ENCODE measurements around the gene WWOX.

WWOX gene

GRCh38 chr16:78552716-78553115, 453.3 kb downstream of the WWOX start:
- in situ Hi-C loops (cut with MboI; ENCODE audit: low pct_unique_long_range_greater_than_20kb, low sequenced_read_pairs) = no loop called here

GRCh38 chr16:78553268-78554039, 454.0 kb downstream of the WWOX start:
- no peak for DNase-seq
- in situ Hi-C loops (cut with MboI; ENCODE audit: low pct_unique_long_range_greater_than_20kb, low sequenced_read_pairs) = no loop called here

More at GRCh38 chr16:78552716-78553115, 453.3 kb downstream of the WWOX start:
- DNase-seq = no peak

- DNase-seq = no peak
- in situ Hi-C loops (cut with MboI; ENCODE audit: low pct_unique_long_range_greater_than_20kb, low sequenced_read_pairs) = no loop called here
Observed at GRCh38 chr16:78556421-78556820, 457.0 kb downstream of the WWOX start.

- in situ Hi-C loops (cut with MboI; ENCODE audit: low pct_unique_long_range_greater_than_20kb, low sequenced_read_pairs) = no loop called here
- no peak for DNase-seq
Observed at GRCh38 chr16:78560997-78561396, 461.5 kb downstream of the WWOX start.

- in situ Hi-C loops (cut with MboI; ENCODE audit: low pct_unique_long_range_greater_than_20kb, low sequenced_read_pairs) = no loop called here
- DNase-seq = no peak
Observed at GRCh38 chr16:78562111-78562510, 462.7 kb downstream of the WWOX start.

- no peak for DNase-seq
- in situ Hi-C loops (cut with MboI; ENCODE audit: low pct_unique_long_range_greater_than_20kb, low sequenced_read_pairs) = no loop called here
Observed at GRCh38 chr16:78562650-78563049, 463.2 kb downstream of the WWOX start.

GRCh38 chr16:78563905-78564304, 464.5 kb downstream of the WWOX start:
- DNase-seq = peak; percentile 29
- in situ Hi-C loops (cut with MboI; ENCODE audit: low pct_unique_long_range_greater_than_20kb, low sequenced_read_pairs) = no loop called here

GRCh38 chr16:78566397-78567073, 467.1 kb downstream of the WWOX start:
- peak; percentile 53 for DNase-seq
- in situ Hi-C loops (cut with MboI; ENCODE audit: low pct_unique_long_range_greater_than_20kb, low sequenced_read_pairs) = no loop called here

GRCh38 chr16:78570399-78571141, 471.1 kb downstream of the WWOX start:
- in situ Hi-C loops (cut with MboI; ENCODE audit: low pct_unique_long_range_greater_than_20kb, low sequenced_read_pairs) = no loop called here
- no peak for DNase-seq

GRCh38 chr16:78571434-78571833, 472.0 kb downstream of the WWOX start:
- in situ Hi-C loops (cut with MboI; ENCODE audit: low pct_unique_long_range_greater_than_20kb, low sequenced_read_pairs) = no loop called here
- DNase-seq = no peak

- in situ Hi-C loops (cut with MboI; ENCODE audit: low pct_unique_long_range_greater_than_20kb, low sequenced_read_pairs) = no loop called here
- DNase-seq = no peak
Observed at GRCh38 chr16:78571898-78572358, 472.5 kb downstream of the WWOX start.

- DNase-seq = no peak
- in situ Hi-C loops (cut with MboI; ENCODE audit: low pct_unique_long_range_greater_than_20kb, low sequenced_read_pairs) = no loop called here
Observed at GRCh38 chr16:78574571-78574970, 475.1 kb downstream of the WWOX start.

GRCh38 chr16:78576941-78577340, 477.5 kb downstream of the WWOX start:
- DNase-seq = no peak
- in situ Hi-C loops (cut with MboI; ENCODE audit: low pct_unique_long_range_greater_than_20kb, low sequenced_read_pairs) = no loop called here

GRCh38 chr16:78577630-78578029, 478.2 kb downstream of the WWOX start:
- in situ Hi-C loops (cut with MboI; ENCODE audit: low pct_unique_long_range_greater_than_20kb, low sequenced_read_pairs) = no loop called here
- DNase-seq = no peak

GRCh38 chr16:78579020-78579419, 479.6 kb downstream of the WWOX start:
- in situ Hi-C loops (cut with MboI; ENCODE audit: low pct_unique_long_range_greater_than_20kb, low sequenced_read_pairs) = no loop called here
- DNase-seq = no peak

GRCh38 chr16:78583441-78583840, 484.0 kb downstream of the WWOX start:
- DNase-seq = no peak
- in situ Hi-C loops (cut with MboI; ENCODE audit: low pct_unique_long_range_greater_than_20kb, low sequenced_read_pairs) = no loop called here

- DNase-seq = no peak
- in situ Hi-C loops (cut with MboI; ENCODE audit: low pct_unique_long_range_greater_than_20kb, low sequenced_read_pairs) = no loop called here
Observed at GRCh38 chr16:78584213-78584860, 484.9 kb downstream of the WWOX start.

GRCh38 chr16:78584991-78585390, 485.5 kb downstream of the WWOX start:
- in situ Hi-C loops (cut with MboI; ENCODE audit: low pct_unique_long_range_greater_than_20kb, low sequenced_read_pairs) = no loop called here
- DNase-seq = no peak

GRCh38 chr16:78589331-78589730, 489.9 kb downstream of the WWOX start:
- in situ Hi-C loops (cut with MboI; ENCODE audit: low pct_unique_long_range_greater_than_20kb, low sequenced_read_pairs) = no loop called here
- no peak for DNase-seq
